ENCODE data around the gene VAMP2.

DNA sequence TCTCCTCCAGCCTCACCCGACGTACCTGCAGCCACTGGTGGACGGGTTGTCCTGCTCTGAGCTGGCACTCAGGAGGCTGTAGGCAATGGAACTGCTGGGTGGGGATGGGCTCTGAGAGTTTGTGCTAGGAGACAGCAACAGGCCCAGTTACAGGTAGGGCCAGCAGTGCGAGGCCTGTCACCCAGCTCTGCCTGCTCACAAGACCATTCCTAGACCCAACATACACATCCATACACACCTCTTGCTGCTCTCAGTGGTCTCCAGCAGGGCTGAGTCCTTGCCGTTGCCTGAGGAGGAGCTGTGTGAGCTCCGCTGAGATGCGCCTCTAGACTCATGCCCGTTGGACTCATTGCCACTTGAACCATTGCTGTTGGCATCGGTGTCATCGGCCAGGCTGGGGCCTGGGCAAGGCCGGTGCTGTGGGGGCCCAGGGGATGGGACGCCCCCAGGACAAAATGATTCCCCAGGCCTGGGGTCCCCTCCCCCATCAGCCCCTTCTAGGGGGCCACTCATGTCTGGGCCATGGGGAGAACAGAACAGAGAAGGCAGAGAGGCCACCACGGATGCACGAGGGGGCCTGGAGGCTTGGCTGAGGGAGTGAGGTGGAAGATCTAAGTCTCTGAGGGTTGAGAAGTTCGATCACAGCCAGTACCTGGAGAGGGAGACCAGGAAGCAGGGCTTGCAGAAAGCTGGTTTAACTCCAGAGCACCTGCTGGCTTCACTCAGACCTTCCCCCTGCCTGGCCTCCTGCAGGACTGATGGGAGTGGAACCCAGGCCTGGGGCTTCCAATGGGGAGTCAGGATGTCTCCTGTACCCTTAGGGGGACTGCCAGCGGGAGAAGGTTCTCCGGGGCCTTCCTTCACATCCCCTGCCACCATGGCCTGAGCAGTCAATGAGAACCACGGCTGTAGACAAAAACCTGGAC is 12.3 kb downstream of the VAMP2 start:
- TF ChIP-seq, protein P1, sequence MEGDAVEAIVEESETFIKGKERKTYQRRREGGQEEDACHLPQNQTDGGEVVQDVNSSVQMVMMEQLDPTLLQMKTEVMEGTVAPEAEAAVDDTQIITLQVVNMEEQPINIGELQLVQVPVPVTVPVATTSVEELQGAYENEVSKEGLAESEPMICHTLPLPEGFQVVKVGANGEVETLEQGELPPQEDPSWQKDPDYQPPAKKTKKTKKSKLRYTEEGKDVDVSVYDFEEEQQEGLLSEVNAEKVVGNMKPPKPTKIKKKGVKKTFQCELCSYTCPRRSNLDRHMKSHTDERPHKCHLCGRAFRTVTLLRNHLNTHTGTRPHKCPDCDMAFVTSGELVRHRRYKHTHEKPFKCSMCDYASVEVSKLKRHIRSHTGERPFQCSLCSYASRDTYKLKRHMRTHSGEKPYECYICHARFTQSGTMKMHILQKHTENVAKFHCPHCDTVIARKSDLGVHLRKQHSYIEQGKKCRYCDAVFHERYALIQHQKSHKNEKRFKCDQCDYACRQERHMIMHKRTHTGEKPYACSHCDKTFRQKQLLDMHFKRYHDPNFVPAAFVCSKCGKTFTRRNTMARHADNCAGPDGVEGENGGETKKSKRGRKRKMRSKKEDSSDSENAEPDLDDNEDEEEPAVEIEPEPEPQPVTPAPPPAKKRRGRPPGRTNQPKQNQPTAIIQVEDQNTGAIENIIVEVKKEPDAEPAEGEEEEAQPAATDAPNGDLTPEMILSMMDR (IDR thresholded peaks at IDR 0.05; ENCODE audit: poor library complexity, severe bottlenecking), result no peak
- TF ChIP-seq POLR2AphosphoS5 (IDR thresholded peaks at IDR 0.05) (no peak), SMC3 (conservative IDR thresholded peaks at IDR 0.05; ENCODE audit: poor library complexity) (no peak)
